Activated T-helper 1 cell treated with anti-CD3 and anti-CD28 coated beads, Interleukin-2, amount 50 U/mL, for 16 hours (primary cell): ENCODE data around the gene UAP1L1.
A peak's percentile ranks its signal among the peaks of the same experiment; 100 is the strongest.

ENCODE experiments used
- DNase-seq, 2 donors: peaks; one replicate each; pipeline ENCODE4 v3.0.0-alpha.2; 2020; ENCODE audit warnings: low read depth in 1 of 2, low spot score in 1 of 2

UAP1L1 gene

DNA sequence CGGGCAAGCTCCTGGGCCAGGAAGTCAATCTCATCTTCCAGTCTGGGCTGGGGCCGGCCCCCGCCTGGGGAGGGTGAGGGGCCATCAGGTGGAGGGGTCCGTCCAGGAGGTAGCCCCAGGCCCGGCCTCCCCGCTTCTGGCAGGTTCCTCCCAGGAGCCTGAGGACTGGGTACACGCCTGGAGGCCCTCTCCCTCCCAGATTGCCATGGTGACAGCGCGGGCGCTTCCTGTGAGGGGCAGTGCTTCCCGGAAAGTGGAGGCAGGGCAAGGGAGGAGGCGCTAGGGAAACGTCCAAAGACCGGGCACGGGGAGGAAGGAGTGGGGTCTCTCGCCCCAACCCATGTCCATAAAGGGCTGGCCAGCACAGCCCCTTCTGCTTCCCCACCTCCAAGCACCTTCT is 36.2 kb upstream of the UAP1L1 start:
- no peak for DNase-seq

DNA sequence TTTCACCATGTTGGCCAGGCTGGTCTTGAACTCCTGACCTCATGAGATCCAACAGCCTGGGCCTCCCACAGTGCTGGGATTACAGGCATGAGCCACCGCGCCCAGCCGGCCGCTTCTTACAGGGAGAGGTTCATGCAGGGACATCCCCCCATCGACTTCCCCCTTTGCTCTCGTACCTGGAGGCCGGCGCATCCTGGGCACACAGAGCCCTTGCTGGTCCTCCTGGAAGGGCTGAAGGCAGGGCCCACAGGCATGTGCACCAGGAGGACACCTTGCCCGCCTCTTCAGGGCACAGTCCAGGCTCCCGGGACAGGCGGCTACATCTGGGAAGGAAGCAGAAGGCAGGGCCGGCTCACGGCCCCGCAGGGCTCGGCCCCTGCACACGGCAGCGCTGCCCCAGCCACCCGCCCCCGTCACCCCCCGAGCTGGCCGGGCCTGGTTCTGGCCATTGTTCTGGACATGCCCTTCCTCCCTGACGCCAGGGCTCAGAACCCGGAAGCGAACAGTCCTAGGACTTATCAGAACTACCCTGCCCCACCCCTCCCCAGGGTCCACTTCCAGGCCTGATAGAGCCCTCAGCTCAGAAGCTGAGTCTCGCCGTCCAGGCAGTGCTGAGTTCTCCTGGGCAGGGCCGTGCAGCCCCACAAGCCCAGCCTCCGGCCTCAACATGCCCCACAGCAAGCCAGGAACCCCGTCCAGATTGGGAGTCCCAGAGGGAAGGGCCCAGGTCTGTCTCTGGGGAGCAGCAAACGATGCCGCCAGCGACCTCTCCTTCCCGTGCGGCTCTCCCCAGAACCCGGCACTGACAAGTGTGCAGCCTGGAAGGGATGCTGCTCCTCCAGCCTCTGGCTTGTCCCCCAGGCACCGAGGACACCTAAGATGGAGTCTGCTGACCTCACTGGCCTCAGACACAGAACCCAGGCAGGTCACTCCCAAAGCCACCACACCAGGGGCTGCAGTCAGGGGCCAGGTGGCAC is 34.3 kb upstream of the UAP1L1 start:
- DNase-seq, result no peak

GRCh38 chr9:137044037-137044436 is 33.3 kb upstream of the UAP1L1 start:
- no peak for DNase-seq

DNA sequence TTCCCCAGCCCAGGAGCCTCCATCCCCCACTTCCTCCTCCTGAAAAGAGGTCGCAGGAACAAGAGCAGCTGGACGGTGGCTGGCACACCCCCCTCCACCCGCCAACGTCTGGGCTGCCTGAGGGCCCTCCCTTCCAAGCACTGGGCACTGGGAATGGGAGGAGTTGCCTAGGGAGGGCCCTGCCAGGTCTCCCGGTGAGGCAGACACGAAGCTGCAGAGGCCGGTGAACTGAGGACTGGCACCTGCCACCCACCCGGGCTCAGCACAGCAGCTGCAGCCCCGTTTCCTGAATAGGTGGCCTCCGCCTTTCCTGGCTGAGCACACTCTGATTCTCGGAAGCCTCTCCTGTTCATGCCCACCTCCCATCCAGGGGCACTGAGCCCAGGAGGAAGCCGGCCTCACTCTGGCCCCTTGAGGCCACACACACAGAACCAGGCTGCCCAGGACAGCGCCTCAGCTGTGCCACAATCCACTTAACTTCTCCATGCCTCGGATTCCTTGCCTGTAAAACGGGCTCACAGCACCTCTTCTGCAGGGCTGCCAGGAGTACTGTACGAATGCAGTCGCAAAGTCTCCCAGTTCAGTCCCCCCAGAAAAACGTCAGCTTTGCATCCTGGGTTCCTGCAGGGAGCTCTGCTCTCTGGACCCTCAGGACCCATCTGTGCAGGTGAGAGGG is 32.7 kb upstream of the UAP1L1 start:
- DNase-seq, result no peak

DNA sequence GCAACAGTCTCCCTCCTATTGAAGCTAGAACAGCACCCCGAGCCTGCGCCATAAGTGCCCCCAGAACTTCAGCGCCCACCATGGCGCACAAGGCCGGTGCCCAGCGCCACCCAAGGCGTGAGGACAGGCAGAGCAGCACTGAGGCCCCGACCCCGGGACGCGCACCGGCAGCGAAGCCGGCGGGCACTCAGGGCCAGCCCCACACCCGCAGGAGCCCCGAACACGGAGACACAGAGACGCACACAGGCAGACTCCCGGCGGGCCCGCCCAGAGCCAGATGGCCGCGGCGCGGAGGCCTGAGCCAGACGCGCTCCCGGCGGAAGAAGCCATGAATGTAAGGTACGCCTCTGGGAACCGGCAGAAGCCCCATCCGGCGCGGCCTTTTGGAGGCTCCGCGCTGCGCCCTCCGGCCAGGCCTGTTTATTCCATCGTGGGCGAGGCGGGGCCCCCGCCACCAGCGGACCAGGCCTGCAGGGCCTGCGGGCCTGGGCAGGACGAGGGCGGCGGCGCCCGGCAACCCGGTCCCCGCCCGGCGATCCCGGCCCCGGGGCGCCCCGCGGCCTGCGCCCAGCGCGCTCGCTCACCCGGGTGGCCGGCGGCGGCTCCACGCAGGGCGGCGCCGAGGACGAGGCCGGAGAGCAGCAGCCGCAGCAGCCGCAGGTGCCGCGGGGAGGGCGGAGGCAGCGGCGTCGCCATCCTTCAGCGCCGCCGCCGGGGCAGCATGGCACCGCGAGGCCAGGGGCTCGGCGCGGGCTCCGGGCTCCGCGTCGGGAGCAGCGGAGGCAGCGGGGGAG is 31.8 kb upstream of the UAP1L1 start:
- no peak for DNase-seq

- DNase-seq, result peak; percentile 58 to 66
Measured at GRCh38 chr9:137046088-137046787, 31.1 kb upstream of the UAP1L1 start, which contains the start of gene NPDC1. Gene NPDC1, minus strand, starts transcription at chr9:137046177. Its CDS starts 188 bp downstream, at chr9:137045989.

DNA sequence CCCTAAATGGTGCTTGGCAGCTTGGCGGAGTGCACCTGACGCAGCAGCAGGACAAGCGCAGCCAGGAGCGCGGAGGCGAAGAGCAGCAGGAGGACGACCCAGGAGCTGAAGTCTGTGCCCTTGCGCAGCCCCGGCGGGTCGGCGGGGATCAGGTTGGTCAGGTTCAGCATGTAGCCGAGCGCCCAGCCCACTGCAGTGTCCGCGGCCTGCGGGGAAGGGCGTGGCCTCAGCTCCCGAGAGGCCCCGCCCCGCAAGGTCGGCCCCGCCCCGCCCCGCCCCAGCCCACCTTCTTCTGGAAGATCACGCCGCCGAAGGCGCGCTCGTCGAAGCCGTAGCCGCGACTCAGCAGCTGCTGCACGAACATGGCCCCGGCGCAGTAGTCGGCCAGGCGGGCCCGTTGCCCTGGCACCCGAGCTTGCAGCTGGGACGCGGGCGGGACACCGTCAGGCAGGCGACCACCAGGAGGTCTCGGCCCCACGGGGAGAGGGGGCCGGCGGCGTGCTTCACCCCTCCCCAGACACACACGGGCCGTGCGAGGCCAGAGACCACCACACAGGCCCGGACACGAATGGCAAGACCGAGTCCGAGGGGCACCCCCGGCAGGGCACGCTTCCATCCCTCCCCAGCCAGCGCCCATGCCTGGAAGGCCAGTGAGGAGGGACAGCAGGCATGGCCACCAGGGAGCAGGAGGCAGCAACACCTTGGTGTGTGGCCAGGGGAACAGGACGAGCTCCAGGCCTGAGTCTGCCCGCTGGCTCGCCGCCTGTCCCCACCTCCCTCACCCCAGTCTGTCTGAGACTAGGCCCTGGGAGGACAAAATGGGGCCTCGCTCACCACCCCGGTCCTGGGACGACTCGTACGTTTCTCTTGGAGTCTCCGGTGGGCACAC is 28.4 kb upstream of the UAP1L1 start:
- no peak for DNase-seq

DNA sequence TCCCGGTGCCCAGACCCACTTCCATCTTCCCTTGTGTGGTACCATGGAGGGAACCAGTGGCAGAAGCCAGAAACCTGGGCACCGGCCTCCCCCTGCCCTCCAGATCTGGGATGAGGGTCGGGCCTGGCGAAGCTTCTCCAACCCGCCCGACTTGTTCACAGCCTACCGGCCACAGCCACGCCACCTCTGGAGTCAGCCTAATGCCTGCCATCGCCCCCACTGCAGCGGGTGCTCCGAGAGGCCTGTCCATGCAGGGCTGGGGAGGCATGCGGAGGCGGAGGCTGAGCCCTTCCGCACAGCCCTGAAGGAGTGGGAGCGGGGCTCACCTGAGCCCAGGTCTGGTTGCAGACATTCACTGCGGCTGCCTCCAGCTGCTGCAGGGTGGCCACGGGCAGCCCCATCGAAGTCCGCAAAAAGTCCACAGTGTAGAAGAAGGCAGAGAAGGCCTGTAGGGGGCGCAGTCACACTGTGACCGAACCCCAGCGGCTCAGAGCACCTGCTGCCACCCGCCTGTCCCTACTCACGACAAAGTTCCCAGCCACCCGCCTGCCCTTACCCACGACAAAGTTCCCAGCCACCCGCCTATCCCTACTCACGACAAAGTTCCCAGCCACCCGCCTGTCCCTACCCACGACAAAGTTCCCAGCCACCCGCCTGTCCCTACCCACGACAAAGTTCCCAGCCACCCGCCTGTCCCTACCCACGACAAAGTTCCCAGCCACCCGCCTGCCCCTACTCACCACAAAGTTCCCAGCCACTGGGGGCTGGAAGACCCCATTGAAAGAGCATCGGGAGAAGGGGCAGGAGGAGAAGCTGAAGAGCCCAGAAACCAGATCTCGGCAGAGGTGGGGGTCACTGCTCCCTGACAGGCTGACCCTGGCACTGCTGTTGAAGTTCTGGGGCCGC is 27.5 kb upstream of the UAP1L1 start:
- DNase-seq, result no peak

- DNase-seq, result no peak
Measured at GRCh38 chr9:137050570-137050969, 26.7 kb upstream of the UAP1L1 start.

DNA sequence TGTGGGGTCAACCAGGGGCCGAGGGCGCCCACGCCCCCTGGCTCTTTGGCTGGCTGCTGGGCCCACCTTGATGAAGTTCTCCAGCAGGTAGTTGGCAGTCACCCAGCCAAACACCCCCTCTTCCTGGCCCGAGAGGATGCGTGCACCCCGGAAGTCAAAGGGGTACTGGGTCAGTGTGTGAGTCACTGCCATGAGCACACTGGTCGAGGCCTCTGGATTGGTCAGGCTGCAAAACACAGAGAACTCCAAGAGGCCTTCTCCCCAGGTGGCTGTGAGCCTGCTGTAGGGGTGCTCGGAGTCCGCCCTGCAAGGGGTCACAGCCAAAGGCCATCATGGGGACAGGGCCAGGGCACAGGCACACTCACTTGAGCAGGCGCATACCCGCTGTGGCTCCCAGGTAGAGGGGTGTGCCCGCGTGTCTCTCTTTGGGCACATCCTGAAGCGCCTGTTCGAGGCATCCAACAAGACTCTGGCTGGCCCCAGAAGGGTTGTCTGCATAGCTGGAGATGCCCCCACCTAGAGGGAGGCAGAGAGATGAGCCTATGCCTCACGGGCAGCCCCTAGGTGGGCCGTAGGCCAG is 26.1 kb upstream of the UAP1L1 start:
- DNase-seq, result no peak

GRCh38 chr9:137052293-137052692 is 25.0 kb upstream of the UAP1L1 start:
- DNase-seq, result no peak

DNA sequence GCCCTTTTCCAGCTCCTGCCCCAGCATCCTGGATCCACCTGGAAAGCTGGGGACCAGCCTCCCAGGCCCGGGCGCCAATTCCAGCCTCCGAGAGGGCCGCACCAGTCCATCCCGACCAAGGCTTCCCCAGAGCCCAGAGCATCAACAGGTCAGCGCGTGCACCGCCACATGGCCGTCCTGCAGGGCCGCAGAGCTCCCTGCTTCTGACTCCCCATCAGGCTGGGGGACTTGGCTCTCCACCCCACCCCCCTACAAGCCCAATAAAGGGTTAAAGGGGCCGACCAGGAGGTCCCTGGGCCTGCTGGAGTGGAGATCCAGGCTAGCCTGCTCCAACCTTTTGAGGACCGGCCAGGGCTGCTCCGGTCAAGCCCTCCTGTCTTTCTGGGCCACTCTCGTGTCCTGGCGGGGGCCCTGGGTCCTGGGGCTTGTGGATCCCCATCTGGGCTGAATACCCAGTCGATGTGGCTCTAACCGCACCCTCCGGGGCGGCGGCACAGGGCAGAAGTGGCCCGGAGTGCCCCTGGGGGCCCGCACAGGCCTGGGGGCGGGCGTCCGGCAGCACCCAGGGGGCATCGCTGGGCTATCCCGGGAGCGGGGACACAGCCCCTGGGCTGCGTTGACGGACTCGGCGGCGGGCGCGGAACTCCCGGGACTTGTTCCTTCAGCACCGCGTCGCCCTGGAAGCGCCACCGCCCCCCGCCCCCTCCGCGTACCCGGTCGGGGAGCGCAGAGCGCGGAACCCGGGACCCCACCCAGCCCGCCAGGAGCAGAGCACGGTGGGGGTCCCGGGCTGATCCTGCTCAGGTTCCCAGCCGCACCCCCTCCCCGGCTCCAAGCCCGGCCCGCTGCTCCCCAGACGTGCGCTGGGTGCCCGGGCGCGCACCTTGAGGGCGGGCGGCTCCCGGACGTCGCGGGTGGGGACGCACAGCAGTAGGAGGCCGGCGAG is 24.0 kb upstream of the UAP1L1 start:
- no peak for DNase-seq

GRCh38 chr9:137053944-137054931 is 23.1 kb upstream of the UAP1L1 start, which contains the start of gene ENTPD2:
Gene ENTPD2, minus strand, starts transcription at chr9:137054061. Its CDS starts 64 bp downstream, at chr9:137053997.
- DNase-seq, result no peak

- no peak for DNase-seq
Measured at GRCh38 chr9:137054932-137055384, 22.4 kb upstream of the UAP1L1 start.

DNA sequence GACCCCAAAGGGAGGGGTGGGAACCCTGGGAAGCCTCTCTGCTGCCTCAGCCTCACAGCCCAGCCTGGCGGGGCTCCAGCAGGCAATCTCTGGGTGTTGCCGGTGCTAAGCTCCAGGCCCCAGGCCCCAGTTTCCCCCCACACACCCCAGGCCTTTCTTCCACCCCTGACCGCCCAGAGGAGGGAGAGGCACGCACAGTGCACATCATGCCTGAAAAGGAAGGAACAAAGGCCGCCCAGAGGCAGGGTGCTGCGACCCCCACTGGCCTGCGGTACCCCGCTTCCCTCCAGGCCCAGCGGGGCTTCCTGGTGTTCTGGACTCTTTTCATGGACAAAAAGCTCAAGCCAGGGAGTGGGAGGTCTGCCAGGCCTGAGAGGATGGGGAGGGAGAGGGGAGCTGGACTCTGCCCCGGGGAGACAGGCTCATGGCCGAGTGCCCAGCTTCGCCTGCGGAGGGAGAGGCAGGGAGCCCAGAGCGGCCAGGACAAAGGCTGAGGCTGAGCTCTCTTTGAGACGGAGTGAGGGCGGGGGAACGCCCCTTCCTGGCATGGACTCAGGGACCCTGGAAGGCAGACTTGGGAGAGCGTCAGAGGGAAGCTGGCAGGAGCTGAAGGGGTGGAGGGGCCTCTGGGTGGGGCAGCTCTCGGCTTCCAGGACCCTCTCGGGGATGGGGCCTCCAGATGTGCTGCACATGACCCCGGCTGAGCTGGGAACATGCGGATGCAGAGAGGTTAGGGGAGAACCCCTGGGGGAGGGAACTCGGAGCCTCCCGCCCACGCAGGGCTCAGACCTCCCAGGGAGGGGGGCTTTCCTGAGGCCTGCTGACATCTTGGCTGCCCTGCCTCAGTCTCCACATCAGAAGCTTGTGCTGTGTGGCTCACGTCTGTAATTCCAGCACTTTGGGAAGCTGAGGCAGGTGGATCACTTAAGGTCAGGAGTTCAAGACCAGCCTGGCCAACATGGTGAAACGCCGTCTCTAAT is 21.6 kb upstream of the UAP1L1 start:
- DNase-seq, result no peak
